HG02763 (cell line): ENCODE measurements around the gene PPIL6.
"Not testable (repeated sequence)": the region's sequence is repeated elsewhere in the genome, so short reads cannot be mapped to it uniquely, and the experiment has no call there.

Experiments used
- ATAC-seq: cut with Tn5 transposase; IDR thresholded peaks from one replicate; pipeline ENCODE4 v1.9.1; 2021; ENCODE audit warnings: mild to moderate bottlenecking, moderate library complexity; ENCODE audit not compliant: unreplicated experiment

PPIL6 gene

DNA sequence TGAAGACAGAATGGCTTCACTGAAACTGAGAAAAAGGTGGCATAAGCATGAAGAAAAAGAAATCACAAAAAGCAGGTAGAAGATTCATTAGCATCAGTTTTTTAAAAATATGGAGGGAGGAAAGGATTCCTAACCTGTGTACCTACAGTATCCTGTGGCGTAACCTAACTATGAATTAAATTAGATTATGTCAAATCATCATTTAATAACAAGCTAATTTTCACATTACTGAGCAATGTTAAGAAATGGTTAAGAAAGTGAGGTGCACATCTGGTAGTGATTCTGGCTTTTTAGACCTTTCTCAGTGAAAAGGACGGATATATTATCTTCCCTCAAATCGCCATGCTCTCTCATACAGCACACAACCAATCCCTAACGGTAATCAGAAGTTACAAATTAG, 70.7 kb downstream of the PPIL6 start:
- no peak for ATAC-seq

- ATAC-seq: not testable (repeated sequence)
These were observed 75.9 kb downstream of the PPIL6 start for GRCh38 chr6:109364382-109365078.

DNA sequence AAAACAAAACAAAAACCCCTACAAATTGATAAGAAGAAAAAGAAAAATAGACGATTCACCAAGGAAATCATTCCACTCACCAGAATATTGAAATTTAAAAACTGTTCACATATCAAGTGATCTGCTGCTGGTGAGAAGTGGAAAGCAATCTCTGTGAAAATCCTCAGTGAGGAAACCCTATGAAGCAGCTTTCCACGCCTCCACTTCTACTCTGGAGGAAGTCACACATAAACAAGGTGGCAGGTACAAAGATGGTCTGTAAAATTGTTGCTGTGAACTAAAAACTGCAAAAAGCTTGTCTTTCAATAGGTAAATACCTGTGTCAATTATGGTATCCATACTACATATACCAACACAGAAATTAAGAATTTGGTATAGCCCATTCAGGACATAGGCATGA, 76.7 kb downstream of the PPIL6 start:
- no peak for ATAC-seq

DNA sequence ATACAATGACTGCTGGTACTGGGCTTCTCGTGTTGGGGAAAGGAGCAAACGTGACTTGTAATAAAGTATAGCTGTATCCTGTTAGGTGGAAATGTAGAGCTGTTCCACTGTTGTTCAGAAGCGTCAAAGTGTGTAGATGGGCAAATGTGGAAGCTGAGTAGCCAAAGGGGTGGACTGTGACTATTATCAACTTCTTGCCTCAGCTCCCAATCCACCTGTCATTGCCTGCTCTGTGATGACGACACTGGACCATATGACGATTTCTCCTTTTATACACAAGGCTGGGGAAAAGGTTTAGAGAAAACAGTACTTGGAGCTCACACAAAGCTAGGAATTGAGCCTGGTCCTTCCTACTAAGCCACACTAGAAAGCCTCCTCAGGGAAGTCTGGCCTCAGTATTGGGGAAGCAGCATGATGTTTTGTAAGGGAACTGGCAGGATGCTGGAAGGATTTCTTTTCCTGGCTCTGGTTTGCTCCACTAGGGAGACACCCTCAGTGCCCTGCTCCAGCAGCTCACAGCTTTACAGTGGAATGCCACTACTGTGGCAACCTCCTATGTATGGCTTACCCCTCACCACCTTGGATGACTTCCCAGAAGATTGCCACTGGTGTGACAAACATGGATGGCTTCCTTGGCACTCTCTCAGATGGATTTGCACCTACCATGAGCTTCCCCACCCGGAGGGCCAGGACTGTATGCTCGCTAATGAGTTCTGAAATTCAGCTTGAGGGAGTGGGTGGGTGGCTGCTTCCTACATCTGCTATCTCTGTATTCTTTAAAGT, 78.1 kb downstream of the PPIL6 start:
- ATAC-seq: no peak

GRCh38 chr6:109360791-109361190, 79.6 kb downstream of the PPIL6 start:
- no peak for ATAC-seq

- ATAC-seq: no peak
These were observed 80.1 kb downstream of the PPIL6 start for GRCh38 chr6:109360281-109360680.

DNA sequence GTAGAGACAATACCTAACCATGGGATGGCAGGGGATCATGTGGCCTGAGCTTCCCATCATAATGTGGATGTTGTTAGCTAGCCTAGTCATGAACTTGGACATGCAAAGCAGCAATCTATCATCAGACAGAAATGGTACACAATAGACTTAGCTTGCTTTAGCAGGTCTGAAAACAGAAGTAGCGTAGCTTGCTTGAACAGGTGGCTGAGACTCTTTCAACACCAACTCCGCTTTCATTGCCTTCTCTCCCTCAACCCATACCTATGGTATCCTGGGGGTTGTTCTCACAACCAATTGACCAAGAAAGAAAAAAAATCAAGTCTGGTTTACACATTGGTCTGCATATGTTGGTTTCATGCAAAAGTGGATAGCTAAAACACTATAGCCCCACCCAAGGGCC, 81.2 kb downstream of the PPIL6 start:
- ATAC-seq: no peak

DNA sequence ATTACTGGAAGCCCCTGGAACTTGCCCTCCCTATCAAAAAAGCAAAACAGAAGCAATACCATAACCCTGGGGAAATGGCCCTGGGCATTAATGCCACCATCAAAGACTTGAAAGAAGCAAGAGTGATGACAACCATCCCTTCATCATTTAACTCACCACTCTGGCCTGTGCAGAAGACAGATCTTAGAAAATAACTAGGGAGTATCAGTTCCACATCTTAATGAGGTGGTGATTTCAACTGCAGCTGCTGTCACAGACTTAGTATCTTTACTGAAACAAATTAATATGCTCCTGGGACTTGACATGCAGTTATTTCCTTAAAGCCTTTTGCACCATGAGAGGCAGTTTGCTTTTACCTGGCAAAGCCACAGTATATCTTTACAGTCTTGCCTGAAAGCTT, 82.2 kb downstream of the PPIL6 start:
- no peak for ATAC-seq

DNA sequence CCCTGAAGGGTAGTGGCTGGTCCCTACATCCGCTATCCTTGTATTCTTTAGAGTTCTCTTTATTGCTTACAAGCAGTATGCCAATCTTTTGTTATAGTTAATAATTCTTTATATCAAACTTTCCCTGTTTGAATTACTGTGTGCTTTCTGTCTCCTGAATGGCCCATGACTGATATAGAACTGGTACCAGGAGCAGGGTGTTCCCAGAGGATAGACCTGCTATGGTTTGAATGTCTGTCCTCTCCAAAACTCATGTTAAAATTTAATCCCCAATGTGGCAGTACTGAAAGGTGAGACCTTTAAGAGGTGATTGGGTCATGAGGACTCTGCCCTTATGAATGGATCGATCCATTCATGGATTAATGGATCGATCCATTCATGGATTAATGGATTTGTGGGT, 84.2 kb downstream of the PPIL6 start:
- no peak for ATAC-seq

GRCh38 chr6:109351231-109352130, 88.9 kb downstream of the PPIL6 start:
- ATAC-seq: no peak

DNA sequence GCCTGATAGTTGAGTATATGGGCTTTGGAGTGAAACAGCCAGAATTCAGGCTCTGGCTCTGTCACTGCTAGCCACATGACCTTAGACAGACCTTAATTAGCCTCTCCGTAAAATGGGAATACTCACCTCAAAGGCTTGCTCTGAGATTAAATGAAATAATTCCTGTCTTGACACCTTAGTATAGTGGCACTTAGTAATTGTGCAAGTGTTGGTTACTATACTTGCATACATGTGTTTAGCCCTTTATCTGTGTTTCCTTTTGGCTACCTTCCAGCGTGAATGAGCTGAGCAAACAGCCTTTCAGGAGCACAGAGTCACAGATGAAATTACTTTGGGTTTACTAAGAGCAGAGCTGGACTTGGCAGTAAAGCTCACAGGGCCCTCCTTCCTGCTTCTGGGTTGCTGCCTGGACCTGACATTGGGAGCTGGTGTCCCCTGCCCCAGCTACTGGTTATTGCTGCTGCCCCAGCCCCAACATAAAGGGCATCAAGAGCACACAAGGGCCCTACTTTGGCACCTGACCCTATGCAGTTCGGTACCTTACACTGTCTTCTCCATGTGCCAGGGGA, 90.9 kb downstream of the PPIL6 start:
- no peak for ATAC-seq

GRCh38 chr6:109348226-109348625, 92.2 kb downstream of the PPIL6 start:
- no peak for ATAC-seq

GRCh38 chr6:109347779-109348178, 92.6 kb downstream of the PPIL6 start:
- no peak for ATAC-seq

- ATAC-seq: no peak
These were observed 94.4 kb downstream of the PPIL6 start for GRCh38 chr6:109345986-109346385.

GRCh38 chr6:109344226-109344625, 96.2 kb downstream of the PPIL6 start:
- ATAC-seq: no peak

DNA sequence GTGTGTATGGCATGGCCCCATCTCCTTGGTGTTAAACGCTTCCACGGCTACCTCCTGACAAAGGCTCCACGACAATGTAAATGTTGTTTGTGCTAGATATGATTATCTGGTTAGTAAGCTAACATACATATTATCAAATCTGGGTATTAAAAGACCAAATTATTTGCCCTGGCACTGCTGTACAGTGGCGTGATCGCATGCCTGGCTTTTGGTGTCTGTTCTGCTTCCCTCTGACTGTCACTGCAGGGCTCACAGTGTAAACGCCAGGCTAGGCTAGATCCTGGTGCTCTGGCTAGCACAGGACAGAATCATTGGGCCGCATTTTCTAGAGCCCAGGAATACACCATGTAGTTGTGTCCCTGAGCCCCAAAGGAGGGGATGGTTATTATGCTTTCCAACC, 96.9 kb downstream of the PPIL6 start:
- ATAC-seq: no peak

DNA sequence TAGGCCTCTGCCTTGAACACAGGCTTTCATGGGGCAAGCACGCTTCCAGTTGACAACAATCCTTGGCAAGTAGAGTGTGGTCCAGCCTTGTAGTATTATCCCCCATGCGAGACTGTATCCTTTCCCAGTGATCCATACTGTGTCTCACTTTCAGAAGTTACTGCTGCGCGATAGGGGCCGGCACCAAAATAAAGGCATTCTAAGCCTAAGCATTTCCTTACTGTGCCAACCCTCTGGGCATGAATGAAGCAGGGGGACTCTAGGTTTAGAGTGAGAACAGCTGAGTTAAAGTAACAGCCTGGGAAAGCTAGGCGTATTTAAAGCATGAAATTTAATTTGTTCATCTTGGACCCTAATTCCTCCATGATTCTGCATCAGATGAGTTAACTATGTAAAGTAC, 97.5 kb downstream of the PPIL6 start:
- ATAC-seq: no peak

DNA sequence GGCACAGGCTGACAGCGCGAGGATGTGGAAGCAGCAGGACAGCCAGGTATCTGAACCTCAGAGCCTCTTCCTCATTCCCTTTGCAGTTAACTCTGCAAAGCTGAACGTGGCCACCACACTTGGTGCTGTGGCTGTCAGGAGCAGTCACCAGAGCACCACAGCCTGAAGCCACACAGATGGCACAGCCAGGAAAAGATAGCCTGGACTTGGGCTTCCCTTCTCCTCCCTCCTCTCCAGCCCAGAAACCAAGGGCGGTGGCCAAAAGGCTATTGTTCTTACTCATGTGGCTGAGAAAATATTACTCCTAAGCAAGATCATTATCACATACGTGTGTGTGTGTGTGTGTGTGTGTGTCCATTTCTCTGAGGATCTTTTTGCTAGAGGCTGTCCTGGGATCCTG, 97.9 kb downstream of the PPIL6 start:
- no peak for ATAC-seq

DNA sequence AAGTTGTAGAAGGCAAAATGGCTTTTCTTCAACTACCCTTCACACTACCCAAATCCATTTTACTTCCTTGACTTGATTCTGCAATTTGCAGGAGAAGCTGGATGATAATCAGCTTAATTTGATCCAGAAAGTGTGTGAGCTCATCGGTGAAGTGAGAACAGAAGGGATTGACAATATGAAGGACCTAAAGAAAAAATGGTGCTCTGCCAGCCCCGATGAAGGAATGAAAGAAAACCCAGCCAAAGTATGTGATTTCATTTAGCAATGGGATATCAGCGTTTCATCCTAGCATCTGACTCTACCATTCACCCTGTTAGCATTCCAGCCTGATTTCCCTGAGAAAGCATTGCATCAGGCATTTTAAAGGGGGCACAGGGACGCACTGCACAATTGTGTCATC, 99.6 kb downstream of the PPIL6 start:
- no peak for ATAC-seq
